Cerebellar nuclear complex (tissue), 1 donor: Measurements from ENCODE around the gene MRC2.

Experiments
- DNase-seq, 2 experiments: peaks; one replicate each; lab custom pipeline; 2025; lab: John Stamatoyannopoulos, UW

MRC2 gene

GRCh38 chr17:62641153-62641552 is 13.7 kb downstream of the MRC2 start:
- no peak for DNase-seq

- DNase-seq, result no peak
These were observed 14.5 kb downstream of the MRC2 start for GRCh38 chr17:62641951-62642350.

- no peak for DNase-seq
These were observed 16.0 kb downstream of the MRC2 start for GRCh38 chr17:62643496-62643895.

- DNase-seq, result no peak
These were observed 17.2 kb downstream of the MRC2 start for GRCh38 chr17:62644487-62645173.

- DNase-seq, result no peak
These were observed 20.9 kb downstream of the MRC2 start for GRCh38 chr17:62648251-62648955.

GRCh38 chr17:62648956-62649294 is 21.5 kb downstream of the MRC2 start:
- no peak for DNase-seq

GRCh38 chr17:62649570-62649969 is 22.1 kb downstream of the MRC2 start:
- DNase-seq, result no peak

GRCh38 chr17:62650587-62650986 is 23.1 kb downstream of the MRC2 start:
- no peak for DNase-seq

- no peak for DNase-seq
These were observed 25.0 kb downstream of the MRC2 start for GRCh38 chr17:62652251-62653001.

- no peak for DNase-seq
These were observed 25.7 kb downstream of the MRC2 start for GRCh38 chr17:62653002-62653825.

GRCh38 chr17:62653826-62654761 is 26.6 kb downstream of the MRC2 start:
- no peak for DNase-seq

- no peak for DNase-seq
These were observed 28.2 kb downstream of the MRC2 start for GRCh38 chr17:62655656-62656055.

- DNase-seq, result no peak
These were observed 29.0 kb downstream of the MRC2 start for GRCh38 chr17:62656446-62656845.

GRCh38 chr17:62657145-62657665 is 29.7 kb downstream of the MRC2 start:
- no peak for DNase-seq

- no peak for DNase-seq
These were observed 30.2 kb downstream of the MRC2 start for GRCh38 chr17:62657690-62658089.

GRCh38 chr17:62658136-62658920 is 30.9 kb downstream of the MRC2 start:
- DNase-seq, result no peak

GRCh38 chr17:62660629-62661118 is 33.2 kb downstream of the MRC2 start:
- no peak for DNase-seq

GRCh38 chr17:62661337-62661736 is 33.9 kb downstream of the MRC2 start:
- no peak for DNase-seq

GRCh38 chr17:62662855-62663254 is 35.4 kb downstream of the MRC2 start:
- no peak for DNase-seq

- DNase-seq, result no peak
These were observed 35.8 kb downstream of the MRC2 start for GRCh38 chr17:62663304-62663703.
